Loucy (cell line): ENCODE data around the gene TSPAN10.

Source experiments
- EZH2phosphoT487 ChIP-seq: fragments of 200-600 bp; IDR thresholded peaks from 2 replicates; pipeline ENCODE4 v1.6.1; 2018; ENCODE audit warnings: antibody characterized with exemption, mild to moderate bottlenecking, moderate library complexity, borderline replicate concordance
- TF ChIP-seq, protein P1 (sequence below): fragments of 200-600 bp; sonication (generic); conservative IDR thresholded peaks from 2 replicates; pipeline ENCODE4 v1.5.1; 2014; ENCODE audit warnings: mild to moderate bottlenecking, antibody characterized with exemption, low read length

DNA sequence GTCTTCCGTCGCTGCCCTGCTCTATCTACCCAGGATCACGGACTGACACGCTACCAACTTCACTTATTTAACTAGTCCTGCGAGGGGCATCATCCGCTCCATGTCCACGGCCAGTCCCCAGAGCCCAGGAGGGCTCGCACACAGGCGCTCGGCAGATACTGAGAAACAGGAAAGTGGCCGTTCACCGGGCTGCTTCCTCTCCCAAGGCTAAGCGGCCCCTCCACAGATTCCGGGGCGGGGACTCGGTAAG is 29.0 kb downstream of the TSPAN10 start:
- TF ChIP-seq, protein P1, sequence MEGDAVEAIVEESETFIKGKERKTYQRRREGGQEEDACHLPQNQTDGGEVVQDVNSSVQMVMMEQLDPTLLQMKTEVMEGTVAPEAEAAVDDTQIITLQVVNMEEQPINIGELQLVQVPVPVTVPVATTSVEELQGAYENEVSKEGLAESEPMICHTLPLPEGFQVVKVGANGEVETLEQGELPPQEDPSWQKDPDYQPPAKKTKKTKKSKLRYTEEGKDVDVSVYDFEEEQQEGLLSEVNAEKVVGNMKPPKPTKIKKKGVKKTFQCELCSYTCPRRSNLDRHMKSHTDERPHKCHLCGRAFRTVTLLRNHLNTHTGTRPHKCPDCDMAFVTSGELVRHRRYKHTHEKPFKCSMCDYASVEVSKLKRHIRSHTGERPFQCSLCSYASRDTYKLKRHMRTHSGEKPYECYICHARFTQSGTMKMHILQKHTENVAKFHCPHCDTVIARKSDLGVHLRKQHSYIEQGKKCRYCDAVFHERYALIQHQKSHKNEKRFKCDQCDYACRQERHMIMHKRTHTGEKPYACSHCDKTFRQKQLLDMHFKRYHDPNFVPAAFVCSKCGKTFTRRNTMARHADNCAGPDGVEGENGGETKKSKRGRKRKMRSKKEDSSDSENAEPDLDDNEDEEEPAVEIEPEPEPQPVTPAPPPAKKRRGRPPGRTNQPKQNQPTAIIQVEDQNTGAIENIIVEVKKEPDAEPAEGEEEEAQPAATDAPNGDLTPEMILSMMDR: no peak
- no peak for TF ChIP-seq EZH2phosphoT487
